HEK293T (cell line): ENCODE results near the gene JARID2.

Source experiments
- BHLHE40 ChIP-seq: fragments of 450-650 bp; IDR thresholded peaks from 2 replicates; pipeline ENCODE4 v1.6.1; 2016; ENCODE audit warnings: mild to moderate bottlenecking, moderate library complexity, borderline replicate concordance
- ELF4 ChIP-seq: fragments of 450-650 bp; IDR thresholded peaks from 2 replicates; pipeline ENCODE4 v1.6.1; 2017; ENCODE audit warnings: antibody characterized with exemption
- FOXA1 ChIP-seq: fragments of 450-650 bp; IDR thresholded peaks from 2 replicates; pipeline ENCODE4 v1.6.1; 2016; ENCODE audit warnings: mild to moderate bottlenecking
- FOXK2 ChIP-seq: fragments of 450-650 bp; IDR thresholded peaks from 2 replicates; pipeline ENCODE4 v1.6.1; 2016; ENCODE audit warnings: mild to moderate bottlenecking
- FOXM1 ChIP-seq: fragments of 450-650 bp; IDR thresholded peaks from 2 replicates; pipeline ENCODE4 v1.6.1; 2017; ENCODE audit warnings: mild to moderate bottlenecking, borderline replicate concordance
- HDGF ChIP-seq: fragments of 450-650 bp; IDR thresholded peaks from 2 replicates; pipeline ENCODE4 v1.6.1; 2017; ENCODE audit warnings: antibody characterized with exemption, borderline replicate concordance
- LEF1 ChIP-seq: fragments of 450-650 bp; IDR thresholded peaks from 2 replicates; pipeline ENCODE4 v1.6.1; 2017; ENCODE audit warnings: mild to moderate bottlenecking, borderline replicate concordance
- NFRKB ChIP-seq: fragments of 450-650 bp; IDR thresholded peaks from 2 replicates; pipeline ENCODE4 v1.6.1; 2016; ENCODE audit warnings: mild to moderate bottlenecking, moderate library complexity
- PKNOX1 ChIP-seq: fragments of 450-650 bp; IDR thresholded peaks from 2 replicates; pipeline ENCODE4 v1.6.1; 2016
- SP1 ChIP-seq: fragments of 450-650 bp; IDR thresholded peaks from 2 replicates; pipeline ENCODE4 v1.6.1; 2017
- SUZ12 ChIP-seq: fragments of 450-650 bp; IDR thresholded peaks from 2 replicates; pipeline ENCODE4 v1.6.1; 2016; ENCODE audit warnings: mild to moderate bottlenecking
- TARDBP ChIP-seq: fragments of 450-650 bp; IDR thresholded peaks from 2 replicates; pipeline ENCODE4 v1.6.1; 2016
- ZNF384 ChIP-seq: fragments of 450-650 bp; IDR thresholded peaks from 2 replicates; pipeline ENCODE4 v1.6.1; 2016

- TF ChIP-seq NFRKB (no peak), BHLHE40 (no peak), FOXK2 (no peak), HDGF (no peak), SUZ12 (no peak), FOXM1 (no peak), PKNOX1 (no peak), ELF4 (no peak), SP1 (no peak), ZNF384 (no peak), TARDBP (no peak), FOXA1 (no peak), LEF1 (no peak)
These were observed 289.8 kb downstream of the JARID2 start for GRCh38 chr6:15535495-15536197.
